Measurements from ENCODE around the gene RAPGEF4.

The RAPGEF4 gene

GRCh38 chr2:172968061-172968469 is 232.4 kb downstream of the RAPGEF4 start:
- Histone ChIP-seq H3K4me2 (ENCODE audit: insufficient read depth, low read length) (no peak overlapping the region), H3K27ac (ENCODE audit: low read length) (no peak overlapping the region)

GRCh38 chr2:172969166-172969565 is 233.5 kb downstream of the RAPGEF4 start:
- H3K4me3 ChIP-seq (ENCODE audit: low read depth in 1 of 2, low read length in 2 of 2) = no peak overlapping the region
- H3K4me1 ChIP-seq (ENCODE audit: insufficient read depth, low read length) = peaks cover 28% of the 10 kb centered on the region
- no peak for ATAC-seq (ENCODE audit: insufficient read depth, low read depth)
- no peak overlapping the region for H3K27ac ChIP-seq (ENCODE audit: low read length)
- H4K20me1 ChIP-seq (ENCODE audit: insufficient read depth, low read length) = no peaks in the 10 kb centered on the region
- H3K27me3 ChIP-seq (ENCODE audit: insufficient read depth, low read length, poor library complexity) = no peaks in the 10 kb centered on the region
- no peak overlapping the region for H2AFZ ChIP-seq (ENCODE audit: low read depth, low read length)
- H3K79me2 ChIP-seq (ENCODE audit: insufficient read depth, low read length) = no peaks in the 10 kb centered on the region
- H3K4me2 ChIP-seq (ENCODE audit: insufficient read depth, low read length) = no peak overlapping the region
- no peaks in the 10 kb centered on the region for H3K9me3 ChIP-seq (ENCODE audit: insufficient read depth, low read length, severe bottlenecking)
- TF ChIP-seq CTCF (IDR thresholded peaks at IDR 0.05; ENCODE audit: borderline replicate concordance, extremely low read depth, low read length, poor library complexity, severe bottlenecking) (no peak), EZH2 (IDR thresholded peaks at IDR 0.05; ENCODE audit: borderline replicate concordance, low read depth, low read length, severe bottlenecking) (no peak)
- no peaks in the 10 kb centered on the region for H3K36me3 ChIP-seq (ENCODE audit: insufficient read depth, low read length)
- DNase-seq = no peak
- no peak overlapping the region for H3K9ac ChIP-seq (ENCODE audit: low read depth, low read length)

More at GRCh38 chr2:172968061-172968469, 232.4 kb downstream of the RAPGEF4 start:
- H3K36me3 ChIP-seq (ENCODE audit: insufficient read depth, low read length) = no peaks in the 10 kb centered on the region
- no peak overlapping the region for H3K4me3 ChIP-seq (ENCODE audit: low read depth in 1 of 2, low read length in 2 of 2)
- no peaks in the 10 kb centered on the region for H3K79me2 ChIP-seq (ENCODE audit: insufficient read depth, low read length)
- no peak overlapping the region for H3K9ac ChIP-seq (ENCODE audit: low read depth, low read length)
- ATAC-seq (ENCODE audit: insufficient read depth, low read depth) (no peak), DNase-seq (no peak)
- H3K9me3 ChIP-seq (ENCODE audit: insufficient read depth, low read length, severe bottlenecking) = no peaks in the 10 kb centered on the region
- H3K4me1 ChIP-seq (ENCODE audit: insufficient read depth, low read length) = peaks cover 28% of the 10 kb centered on the region
- no peaks in the 10 kb centered on the region for H3K27me3 ChIP-seq (ENCODE audit: insufficient read depth, low read length, poor library complexity)
- H4K20me1 ChIP-seq (ENCODE audit: insufficient read depth, low read length) = no peaks in the 10 kb centered on the region
- TF ChIP-seq EZH2 (IDR thresholded peaks at IDR 0.05; ENCODE audit: borderline replicate concordance, low read depth, low read length, severe bottlenecking) (no peak), CTCF (IDR thresholded peaks at IDR 0.05; ENCODE audit: borderline replicate concordance, extremely low read depth, low read length, poor library complexity, severe bottlenecking) (no peak)
- H2AFZ ChIP-seq (ENCODE audit: low read depth, low read length) = no peak overlapping the region

GRCh38 chr2:172969609-172970008 is 234.0 kb downstream of the RAPGEF4 start:
- H2AFZ ChIP-seq (ENCODE audit: low read depth, low read length) = no peak overlapping the region
- no peaks in the 10 kb centered on the region for H3K36me3 ChIP-seq (ENCODE audit: insufficient read depth, low read length)
- H3K9ac ChIP-seq (ENCODE audit: low read depth, low read length) = no peak overlapping the region
- no peak for TF ChIP-seq CTCF (IDR thresholded peaks at IDR 0.05; ENCODE audit: borderline replicate concordance, extremely low read depth, low read length, poor library complexity, severe bottlenecking)
- no peak for TF ChIP-seq EZH2 (IDR thresholded peaks at IDR 0.05; ENCODE audit: borderline replicate concordance, low read depth, low read length, severe bottlenecking)
- H3K9me3 ChIP-seq (ENCODE audit: insufficient read depth, low read length, severe bottlenecking) = no peaks in the 10 kb centered on the region
- H4K20me1 ChIP-seq (ENCODE audit: insufficient read depth, low read length) = no peaks in the 10 kb centered on the region
- ATAC-seq (ENCODE audit: insufficient read depth, low read depth) (no peak), DNase-seq (no peak)
- H3K27me3 ChIP-seq (ENCODE audit: insufficient read depth, low read length, poor library complexity) = no peaks in the 10 kb centered on the region
- peak overlapping the region; percentile 75; the same call in 1 of the 2 replicates for H3K27ac ChIP-seq (ENCODE audit: low read length)
- H3K4me3 ChIP-seq (ENCODE audit: low read depth in 1 of 2, low read length in 2 of 2) = no peak overlapping the region
- no peaks in the 10 kb centered on the region for H3K79me2 ChIP-seq (ENCODE audit: insufficient read depth, low read length)
- peaks cover 28% of the 10 kb centered on the region for H3K4me1 ChIP-seq (ENCODE audit: insufficient read depth, low read length)
- H3K4me2 ChIP-seq (ENCODE audit: insufficient read depth, low read length) = no peak overlapping the region

GRCh38 chr2:172970660-172971059 is 235.0 kb downstream of the RAPGEF4 start:
- Histone ChIP-seq H3K36me3 (ENCODE audit: insufficient read depth, low read length) (no peaks in the 10 kb centered on the region), H3K27me3 (ENCODE audit: insufficient read depth, low read length, poor library complexity) (no peaks in the 10 kb centered on the region)
- DNase-seq = peak; percentile 77

More at GRCh38 chr2:172970660-172971059, 235.0 kb downstream of the RAPGEF4 start:
- no peak overlapping the region for H3K4me3 ChIP-seq (ENCODE audit: low read depth in 1 of 2, low read length in 2 of 2)
- 0 out of 2 replicates have a peak overlapping the region, but pooled peaks have one; percentile 22 for H2AFZ ChIP-seq (ENCODE audit: low read depth, low read length)
- peak overlapping the region; percentile 75 for H3K27ac ChIP-seq (ENCODE audit: low read length)
- H3K79me2 ChIP-seq (ENCODE audit: insufficient read depth, low read length) = no peaks in the 10 kb centered on the region
- H3K9ac ChIP-seq (ENCODE audit: low read depth, low read length) = peak overlapping the region; percentile 25
- peak; percentile 96 for ATAC-seq (ENCODE audit: insufficient read depth, low read depth)
- H3K4me2 ChIP-seq (ENCODE audit: insufficient read depth, low read length) = peak overlapping the region; percentile 8; the same call in 1 of the 2 replicates
- H3K4me1 ChIP-seq (ENCODE audit: insufficient read depth, low read length) = peaks cover 28% of the 10 kb centered on the region
- no peak for TF ChIP-seq CTCF (IDR thresholded peaks at IDR 0.05; ENCODE audit: borderline replicate concordance, extremely low read depth, low read length, poor library complexity, severe bottlenecking)
- H3K9me3 ChIP-seq (ENCODE audit: insufficient read depth, low read length, severe bottlenecking) = no peaks in the 10 kb centered on the region
- H4K20me1 ChIP-seq (ENCODE audit: insufficient read depth, low read length) = no peaks in the 10 kb centered on the region

Data from DND-41 (cell line).